ENCODE results near the gene LBR. TPM values are rescaled to one million over a fixed set of nuclear protein-coding genes. Genes with fewer than 3 reads are reported as not detected.

The LBR gene
- total RNA-seq, 2 experiments from 2014 or later = 147 TPM

GRCh38 chr1:225449774-225450173, 21.9 kb upstream of the LBR start:
- ChIA-PET POLR2A (no interaction called here), CTCF (no interaction called here)

GRCh38 chr1:225449261-225449660, 21.4 kb upstream of the LBR start:
- ChIA-PET CTCF (no interaction called here), POLR2A (no interaction called here)

GRCh38 chr1:225448146-225448805, 20.4 kb upstream of the LBR start:
- ChIA-PET POLR2A (no interaction called here), CTCF (no interaction called here)

GRCh38 chr1:225447650-225448089, 19.8 kb upstream of the LBR start:
- POLR2A ChIA-PET = no interaction called here
- CTCF ChIA-PET = no interaction called here

GRCh38 chr1:225446981-225447615, 19.3 kb upstream of the LBR start:
- CTCF ChIA-PET = no interaction called here
- POLR2A ChIA-PET = no interaction called here

GRCh38 chr1:225446595-225446960, 18.7 kb upstream of the LBR start:
- CTCF ChIA-PET = no interaction called here
- POLR2A ChIA-PET = interaction anchor here (2.2 kb wide), 1 partner anchor 8 kb away, joined by 29 read pairs; no protein-coding TSS in a partner anchor

- ChIA-PET POLR2A (interaction anchor here (1.7 to 2.2 kb wide), 4 partner anchors 9 to 22 kb away, joined by 16 to 29 read pairs (median 18); partner anchors contain the start of gene LBR), CTCF (interaction anchor here (2.2 to 2.8 kb wide), 3 partner anchors 9 to 19 kb away, joined by 11 to 17 read pairs (median 13); partner anchors contain the start of gene LBR)
These were observed 18.1 kb upstream of the LBR start for GRCh38 chr1:225445639-225446594.

GRCh38 chr1:225442123-225442505, 14.3 kb upstream of the LBR start:
- POLR2A ChIA-PET = interaction anchor here (1.1 to 1.9 kb wide), 2 partner anchors 15 to 26 kb away, joined by 4 to 10 read pairs; no protein-coding TSS in a partner anchor
- CTCF ChIA-PET = interaction anchor here (1.2 kb wide), 1 partner anchor 9 kb away, joined by 3 read pairs; no protein-coding TSS in a partner anchor

GRCh38 chr1:225441314-225442122, 13.7 kb upstream of the LBR start:
- ChIA-PET POLR2A (interaction anchor here (1.1 to 1.9 kb wide), 2 partner anchors 15 to 26 kb away, joined by 4 to 10 read pairs; no protein-coding TSS in a partner anchor), CTCF (interaction anchor here (0.8 to 1.2 kb wide), 2 partner anchors 9 to 27 kb away, joined by 3 read pairs; no protein-coding TSS in a partner anchor)

- ChIA-PET CTCF (interaction anchor here (0.8 to 1.2 kb wide), 4 partner anchors 8 to 34 kb away, joined by 3 to 4 read pairs (median 3); no protein-coding TSS in a partner anchor), POLR2A (interaction anchor here (1.1 kb wide), 1 partner anchor 14 kb away, joined by 4 read pairs; no protein-coding TSS in a partner anchor)
These were observed 12.8 kb upstream of the LBR start for GRCh38 chr1:225440380-225441221.

- CTCF ChIA-PET = no interaction called here
- POLR2A ChIA-PET = no interaction called here
These were observed 10.0 kb upstream of the LBR start for GRCh38 chr1:225437710-225438437.

GRCh38 chr1:225435957-225436392, 8.1 kb upstream of the LBR start:
- POLR2A ChIA-PET = no interaction called here
- CTCF ChIA-PET = no interaction called here

GRCh38 chr1:225435487-225435886, 7.6 kb upstream of the LBR start:
- CTCF ChIA-PET = no interaction called here
- POLR2A ChIA-PET = no interaction called here

- POLR2A ChIA-PET = no interaction called here
- CTCF ChIA-PET = no interaction called here
These were observed 7.2 kb upstream of the LBR start for GRCh38 chr1:225435076-225435475.

GRCh38 chr1:225434046-225434445, 6.2 kb upstream of the LBR start:
- POLR2A ChIA-PET = no interaction called here
- CTCF ChIA-PET = no interaction called here

GRCh38 chr1:225431081-225431863, 3.4 kb upstream of the LBR start:
- ChIA-PET POLR2A (no interaction called here), CTCF (no interaction called here)

- CTCF ChIA-PET = interaction anchor here (0.7 kb wide), 2 partner anchors 43 to 171 kb away, joined by 3 to 4 read pairs; no protein-coding TSS in a partner anchor
- POLR2A ChIA-PET = no interaction called here
These were observed 2.5 kb upstream of the LBR start for GRCh38 chr1:225430301-225430700.
